HUES6 (cell line): ENCODE results near the gene PIGW.

Source experiments
- H3K27ac ChIP-seq: 2 replicates; pipeline ENCODE4 v1.7.0; 2013; ENCODE audit warnings: low read depth, mild to moderate bottlenecking, low read length, inconsistent platforms
- H3K27me3 ChIP-seq: 2 replicates; pipeline ENCODE4 v1.6.1; 2013; ENCODE audit warnings: low read length; ENCODE audit not compliant: control insufficient read depth, insufficient read depth
- H3K36me3 ChIP-seq: 2 replicates; pipeline ENCODE4 v1.6.1; 2013; ENCODE audit warnings: low read length; ENCODE audit not compliant: control insufficient read depth, insufficient read depth
- H3K4me1 ChIP-seq: 2 replicates; pipeline ENCODE4 v1.6.1; 2013; ENCODE audit warnings: low read length; ENCODE audit not compliant: control insufficient read depth, insufficient read depth
- H3K4me3 ChIP-seq: 2 replicates; pipeline ENCODE4 v1.5.1; 2013; ENCODE audit warnings: low read depth, low read length
- H3K9ac ChIP-seq: one replicate; pipeline ENCODE4 v1.6.1; 2013; ENCODE audit warnings: mild to moderate bottlenecking, low read length
- H3K9me3 ChIP-seq: 2 replicates; pipeline ENCODE4 v1.6.1; 2013; ENCODE audit warnings: low read depth, low read length; ENCODE audit not compliant: control insufficient read depth, insufficient read depth

Gene PIGW

DNA sequence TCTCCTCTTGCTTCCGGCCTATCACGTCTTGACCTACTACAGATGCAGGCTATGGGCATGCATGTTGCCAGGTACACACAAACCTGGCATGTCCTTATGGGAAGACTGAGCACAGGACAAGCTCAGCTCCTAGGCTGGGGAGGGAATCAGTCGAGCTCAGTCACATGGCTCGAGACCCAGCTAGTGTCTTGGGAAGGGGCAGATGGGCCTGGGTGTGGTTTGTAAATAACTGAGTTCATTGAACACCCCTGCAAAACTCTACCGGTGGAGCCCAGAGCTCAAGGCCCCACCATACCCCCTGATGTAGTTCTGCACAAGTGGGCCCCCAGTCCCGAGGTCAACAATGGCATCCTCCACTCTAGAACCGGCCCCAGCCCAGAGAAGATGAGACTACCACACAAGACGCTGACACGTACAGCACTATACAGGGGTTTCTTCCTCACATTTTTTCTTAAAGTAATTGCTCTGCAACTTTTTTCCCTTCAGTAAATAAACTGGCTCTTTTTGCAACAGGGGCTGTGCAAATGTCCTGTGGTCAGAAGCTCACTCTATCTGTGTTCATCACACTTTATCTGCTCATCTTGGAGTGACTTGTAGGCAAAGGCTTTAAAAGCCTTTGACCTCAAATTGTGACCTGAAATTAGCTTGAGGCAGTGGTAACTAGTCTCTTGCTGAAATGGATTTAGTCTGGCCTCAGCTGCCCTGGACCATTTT, 25.4 kb upstream of the PIGW start:
- Histone ChIP-seq H3K36me3 (peaks cover 97% of the 10 kb centered on the region), H3K9ac (no peak overlapping the region), H3K27me3 (no peaks in the 10 kb centered on the region), H3K9me3 (no peaks in the 10 kb centered on the region), H3K4me3 (no peak overlapping the region), H3K4me1 (no peaks in the 10 kb centered on the region), H3K27ac (no peak overlapping the region)

DNA sequence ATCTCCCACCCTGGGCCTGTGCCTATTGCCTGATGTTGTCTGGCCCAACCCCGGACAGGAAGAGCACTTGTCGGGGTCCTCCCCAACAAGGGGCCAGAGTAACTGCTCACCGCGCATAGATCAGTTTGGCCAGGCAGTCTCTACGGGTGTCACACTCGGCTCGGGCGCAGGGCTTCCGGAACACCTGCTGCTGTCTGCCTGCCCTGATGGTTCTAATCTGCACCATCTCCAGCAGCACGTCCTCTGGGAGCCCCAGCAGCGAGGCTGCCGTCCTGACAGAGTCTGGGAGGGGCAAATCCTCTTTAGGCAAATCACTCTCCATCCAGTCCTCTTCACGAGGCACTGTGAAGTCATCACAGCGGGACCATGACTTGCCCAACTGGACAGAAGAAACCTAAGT, 24.2 kb upstream of the PIGW start:
- H3K36me3 ChIP-seq: peaks cover 98% of the 10 kb centered on the region
- H3K9me3 ChIP-seq: no peaks in the 10 kb centered on the region
- H3K27ac ChIP-seq: no peak overlapping the region
- no peak overlapping the region for H3K9ac ChIP-seq
- H3K4me3 ChIP-seq: no peak overlapping the region
- H3K4me1 ChIP-seq: no peaks in the 10 kb centered on the region
- no peaks in the 10 kb centered on the region for H3K27me3 ChIP-seq

DNA sequence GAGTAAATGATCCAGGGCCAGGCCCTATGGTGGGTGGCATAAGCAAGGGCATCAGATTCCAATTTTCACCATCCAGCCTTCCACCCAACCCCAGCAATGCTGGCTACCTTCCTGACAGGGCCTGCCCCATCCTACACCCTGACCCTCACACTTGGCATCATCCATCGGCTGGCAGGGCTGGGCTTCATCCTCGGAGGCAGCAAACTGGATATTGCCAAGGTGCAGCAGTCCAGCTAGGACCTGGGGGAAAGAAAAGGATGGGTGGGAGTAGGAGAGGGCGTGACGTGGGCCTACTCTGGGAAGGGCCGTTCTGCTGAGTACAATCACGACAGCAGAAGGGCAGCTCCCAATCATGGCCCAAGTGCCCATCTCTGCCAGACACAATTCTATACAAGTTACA, 23.6 kb upstream of the PIGW start:
- no peaks in the 10 kb centered on the region for H3K4me1 ChIP-seq
- H3K27me3 ChIP-seq: no peaks in the 10 kb centered on the region
- H3K36me3 ChIP-seq: peaks cover 98% of the 10 kb centered on the region
- H3K9me3 ChIP-seq: no peaks in the 10 kb centered on the region
- H3K9ac ChIP-seq: no peak overlapping the region
- no peak overlapping the region for H3K27ac ChIP-seq
- no peak overlapping the region for H3K4me3 ChIP-seq

DNA sequence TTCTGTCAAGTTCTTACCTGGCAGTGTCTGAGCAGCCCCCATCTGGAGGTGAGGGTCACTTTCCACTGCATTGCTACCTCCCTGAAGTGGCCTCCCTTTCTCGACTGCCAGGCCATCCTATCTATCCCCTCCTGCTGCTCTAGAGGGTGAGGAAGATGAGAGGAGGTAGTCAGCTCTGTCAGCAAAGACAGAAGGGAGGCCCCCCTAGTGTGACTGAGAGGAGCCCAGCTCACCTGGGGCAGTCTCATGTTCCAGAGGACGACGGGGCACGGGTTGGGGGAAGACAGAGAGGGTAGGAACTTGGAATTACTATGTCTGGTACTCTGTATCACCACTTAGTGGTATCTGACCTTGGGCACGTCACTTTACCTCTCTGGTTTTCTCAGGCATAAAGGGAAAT, 22.1 kb upstream of the PIGW start:
- H3K9me3 ChIP-seq: no peaks in the 10 kb centered on the region
- H3K9ac ChIP-seq: no peak overlapping the region
- no peak overlapping the region for H3K27ac ChIP-seq
- no peaks in the 10 kb centered on the region for H3K4me1 ChIP-seq
- H3K4me3 ChIP-seq: no peak overlapping the region
- H3K27me3 ChIP-seq: no peaks in the 10 kb centered on the region
- H3K36me3 ChIP-seq: peaks cover 93% of the 10 kb centered on the region

DNA sequence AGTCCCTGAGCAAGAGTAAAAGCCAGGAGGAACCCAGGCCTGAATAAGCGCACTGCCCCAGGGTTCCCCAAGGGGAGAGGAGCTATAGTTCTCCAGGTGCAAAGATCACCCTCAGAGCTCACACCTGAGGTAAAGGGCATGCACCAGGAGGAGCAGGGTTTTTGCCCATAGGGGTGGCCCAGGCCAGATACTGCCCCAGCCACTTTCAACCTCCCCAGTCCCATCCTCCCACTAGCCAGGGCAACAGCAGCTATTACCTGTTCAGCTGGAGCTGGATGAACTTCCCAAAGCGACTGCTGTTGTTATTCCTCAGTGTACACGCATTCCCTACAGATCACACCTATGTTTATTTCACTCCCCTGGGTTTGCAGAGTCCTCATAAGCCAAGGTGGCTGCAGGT, 19.9 kb upstream of the PIGW start:
- Histone ChIP-seq H3K4me1 (no peaks in the 10 kb centered on the region), H3K27me3 (no peaks in the 10 kb centered on the region), H3K9ac (no peak overlapping the region), H3K27ac (no peak overlapping the region), H3K36me3 (peaks cover 88% of the 10 kb centered on the region), H3K9me3 (no peaks in the 10 kb centered on the region), H3K4me3 (no peak overlapping the region)

- Histone ChIP-seq H3K9me3 (no peaks in the 10 kb centered on the region), H3K27me3 (no peaks in the 10 kb centered on the region), H3K4me3 (no peak overlapping the region), H3K36me3 (peaks cover 88% of the 10 kb centered on the region), H3K9ac (no peak overlapping the region), H3K27ac (no peak overlapping the region), H3K4me1 (no peaks in the 10 kb centered on the region)
Measured at GRCh38 chr17:36515837-36516236, 18.9 kb upstream of the PIGW start.

- Histone ChIP-seq H3K4me3 (no peak overlapping the region), H3K27me3 (no peaks in the 10 kb centered on the region), H3K9ac (no peak overlapping the region), H3K9me3 (no peaks in the 10 kb centered on the region), H3K27ac (no peak overlapping the region), H3K4me1 (no peaks in the 10 kb centered on the region), H3K36me3 (peaks cover 89% of the 10 kb centered on the region)
Measured at GRCh38 chr17:36523113-36523512, 11.7 kb upstream of the PIGW start.

DNA sequence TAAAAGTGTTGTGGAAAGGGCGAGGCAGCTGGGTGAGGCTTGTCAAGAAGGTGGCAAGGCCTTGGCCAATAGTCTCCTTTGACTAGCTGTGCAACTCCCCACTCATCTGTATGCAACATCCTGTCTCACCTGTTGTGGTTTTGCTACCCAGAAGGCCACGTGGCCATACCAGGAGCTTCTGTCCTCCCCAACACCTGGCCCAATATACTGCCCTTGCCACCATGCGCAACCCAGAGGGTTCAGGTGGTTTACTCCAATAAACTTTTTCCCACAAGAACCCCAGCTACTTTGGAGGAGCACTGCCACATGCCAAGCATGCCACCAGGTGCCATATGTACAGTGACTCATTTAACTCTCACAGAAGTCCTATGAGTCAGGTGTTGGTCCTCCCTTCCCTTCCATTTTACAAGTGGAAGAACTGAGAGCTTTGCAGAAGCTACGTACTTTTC, 10.3 kb upstream of the PIGW start:
- Histone ChIP-seq H3K9me3 (no peaks in the 10 kb centered on the region), H3K4me3 (no peak overlapping the region), H3K36me3 (peaks cover 93% of the 10 kb centered on the region), H3K27me3 (no peaks in the 10 kb centered on the region), H3K9ac (no peak overlapping the region), H3K4me1 (no peaks in the 10 kb centered on the region), H3K27ac (no peak overlapping the region)

- Histone ChIP-seq H3K9ac (no peak overlapping the region), H3K27ac (no peak overlapping the region)
Measured at GRCh38 chr17:36525113-36525512, 9.7 kb upstream of the PIGW start.

DNA sequence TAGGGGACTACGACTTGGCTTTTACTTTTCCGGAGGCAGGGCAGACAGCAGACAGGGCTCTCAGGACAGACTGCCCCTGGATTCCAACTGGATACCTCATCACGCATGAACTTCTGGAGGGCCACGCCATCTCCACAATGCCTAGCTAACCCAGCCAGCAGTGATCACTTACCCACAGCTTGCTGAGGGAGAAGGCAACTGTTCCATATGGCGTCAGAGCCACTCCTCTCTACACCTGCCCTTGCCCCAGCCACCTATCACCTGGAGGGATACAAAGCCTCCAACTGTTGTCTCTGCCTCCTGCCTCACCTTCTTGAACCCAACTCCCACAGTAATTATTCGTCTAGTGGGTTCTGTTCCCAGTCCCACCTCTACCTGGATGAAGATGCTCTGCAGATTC, 8.9 kb upstream of the PIGW start:
- Histone ChIP-seq H3K4me3 (no peak overlapping the region), H3K27me3 (no peaks in the 10 kb centered on the region), H3K9me3 (no peaks in the 10 kb centered on the region), H3K27ac (no peak overlapping the region), H3K36me3 (peaks cover 91% of the 10 kb centered on the region), H3K4me1 (no peaks in the 10 kb centered on the region), H3K9ac (no peak overlapping the region)

More at GRCh38 chr17:36525113-36525512, 9.7 kb upstream of the PIGW start:
- no peaks in the 10 kb centered on the region for H3K27me3 ChIP-seq
- H3K4me1 ChIP-seq: no peaks in the 10 kb centered on the region
- no peak overlapping the region for H3K4me3 ChIP-seq
- no peaks in the 10 kb centered on the region for H3K9me3 ChIP-seq
- H3K36me3 ChIP-seq: peaks cover 93% of the 10 kb centered on the region

- H3K27ac ChIP-seq: no peak overlapping the region
- H3K9me3 ChIP-seq: no peaks in the 10 kb centered on the region
- peaks cover 94% of the 10 kb centered on the region for H3K36me3 ChIP-seq
- no peaks in the 10 kb centered on the region for H3K27me3 ChIP-seq
- no peak overlapping the region for H3K9ac ChIP-seq
- no peak overlapping the region for H3K4me3 ChIP-seq
- H3K4me1 ChIP-seq: no peaks in the 10 kb centered on the region
Measured at GRCh38 chr17:36527621-36528250, 7.1 kb upstream of the PIGW start.
